UCSD-AML1 (cell line): Measurements from ENCODE around the gene DUSP21.
"Not testable (repeated sequence)": the region's sequence is repeated elsewhere in the genome, so short reads cannot be mapped to it uniquely, and the experiment has no call there.

ENCODE experiments used
- DNase-seq: peaks from one replicate; lab custom pipeline; 2025; ENCODE audit not compliant: unreplicated experiment; lab: John Stamatoyannopoulos, UW

Gene DUSP21

GRCh38 chrX:44875185-44875489 is 31.3 kb downstream of the DUSP21 start:
- no peak for DNase-seq

GRCh38 chrX:44876086-44876485 is 32.3 kb downstream of the DUSP21 start:
- no peak for DNase-seq

DNA sequence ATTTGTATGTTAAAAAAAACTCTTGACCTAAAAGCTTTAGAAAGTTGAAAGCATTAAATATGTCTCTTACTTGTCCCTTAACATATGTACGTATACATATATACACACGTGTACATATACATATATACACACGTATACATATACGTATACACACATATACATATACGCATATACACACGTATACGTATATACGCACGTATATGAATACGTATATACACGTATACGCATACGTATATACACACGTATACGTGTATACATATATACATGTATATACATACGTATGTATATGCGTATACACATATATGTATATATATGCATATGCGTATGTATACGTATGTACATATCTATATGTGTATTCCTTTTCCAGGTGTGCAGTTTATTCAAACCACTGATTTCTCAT is 32.9 kb downstream of the DUSP21 start:
- DNase-seq = no peak

DNA sequence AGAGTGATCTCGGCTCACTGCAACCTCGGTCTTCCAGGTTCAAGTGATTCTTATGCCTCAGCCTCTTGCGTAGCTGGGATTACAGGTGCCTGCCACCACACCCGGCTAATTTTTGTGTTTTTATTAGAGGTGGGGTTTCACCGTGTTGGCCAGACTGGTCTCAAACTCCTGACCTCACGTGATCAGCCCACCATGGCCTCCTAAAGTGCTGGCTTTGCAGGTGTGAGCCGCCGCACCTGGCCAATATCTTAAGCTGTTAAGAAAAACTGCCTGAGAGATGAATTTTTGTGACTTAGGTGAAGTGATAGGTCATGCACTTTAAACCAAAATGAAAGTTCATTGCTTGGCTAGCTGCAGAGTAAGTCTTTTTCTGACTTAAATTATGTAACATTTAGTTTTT is 35.0 kb downstream of the DUSP21 start:
- DNase-seq = no peak

DNA sequence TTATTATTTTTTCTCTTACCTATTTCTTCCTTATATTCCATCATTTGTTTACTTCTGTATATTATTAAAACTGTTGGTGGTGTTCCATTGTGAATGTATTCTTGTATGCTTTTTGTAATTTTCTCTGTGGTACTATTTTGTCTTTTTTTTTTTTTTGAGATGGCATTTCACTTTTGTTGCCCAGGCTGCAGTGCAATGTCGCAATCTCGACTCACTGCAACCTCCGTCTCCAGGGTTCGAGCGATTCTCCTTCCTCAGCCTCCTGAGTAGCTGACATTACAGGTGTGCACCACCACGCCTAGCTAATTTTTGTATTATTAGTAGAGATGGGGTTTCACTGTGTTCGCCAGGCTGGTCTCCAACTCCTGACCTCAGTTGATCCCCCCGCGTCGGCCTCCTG is 37.7 kb downstream of the DUSP21 start:
- DNase-seq = no peak

DNA sequence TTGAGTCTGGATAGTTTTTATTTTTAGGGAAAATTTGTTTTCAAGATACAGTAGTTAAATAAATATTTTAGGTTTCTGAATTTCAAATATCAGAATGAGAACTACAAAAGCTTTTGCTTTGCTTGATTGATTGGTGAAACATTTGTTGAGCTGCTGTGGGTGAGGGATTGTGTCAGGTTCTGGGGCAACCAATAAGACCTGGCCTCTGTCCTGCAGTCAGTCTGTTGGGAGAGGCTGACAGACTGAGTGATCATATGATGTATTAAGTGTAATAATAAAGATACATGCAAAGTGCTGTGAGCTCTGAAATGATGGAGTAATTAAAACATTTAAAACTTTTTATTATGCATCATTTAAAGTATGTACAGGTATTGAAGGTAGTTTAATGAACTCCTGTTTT is 38.8 kb downstream of the DUSP21 start:
- no peak for DNase-seq

GRCh38 chrX:44884944-44885343 is 41.1 kb downstream of the DUSP21 start:
- DNase-seq = no peak

- no peak for DNase-seq
Observed at GRCh38 chrX:44889824-44890223, 46.0 kb downstream of the DUSP21 start.

DNA sequence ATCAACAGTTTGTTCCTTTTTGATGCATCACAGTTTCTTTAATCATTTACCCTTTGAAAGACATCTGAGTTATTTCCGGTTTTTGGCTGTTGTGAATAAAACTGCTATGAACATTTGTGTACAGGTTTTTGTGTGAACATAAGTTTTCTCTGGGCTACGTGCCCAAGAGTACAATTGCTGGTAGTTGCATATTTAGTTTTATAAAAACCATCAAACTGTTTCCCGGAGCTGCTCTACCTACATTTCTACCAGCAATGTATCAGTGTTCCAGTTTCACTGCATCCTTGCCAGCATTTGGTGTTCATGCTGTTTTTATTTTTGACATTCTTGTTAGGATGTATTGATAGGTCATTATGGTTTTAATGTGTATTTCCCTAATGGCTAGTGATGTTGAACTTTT is 46.4 kb downstream of the DUSP21 start:
- DNase-seq = no peak

- not testable (repeated sequence) for DNase-seq
Observed at GRCh38 chrX:44890687-44891086, 46.9 kb downstream of the DUSP21 start.

DNA sequence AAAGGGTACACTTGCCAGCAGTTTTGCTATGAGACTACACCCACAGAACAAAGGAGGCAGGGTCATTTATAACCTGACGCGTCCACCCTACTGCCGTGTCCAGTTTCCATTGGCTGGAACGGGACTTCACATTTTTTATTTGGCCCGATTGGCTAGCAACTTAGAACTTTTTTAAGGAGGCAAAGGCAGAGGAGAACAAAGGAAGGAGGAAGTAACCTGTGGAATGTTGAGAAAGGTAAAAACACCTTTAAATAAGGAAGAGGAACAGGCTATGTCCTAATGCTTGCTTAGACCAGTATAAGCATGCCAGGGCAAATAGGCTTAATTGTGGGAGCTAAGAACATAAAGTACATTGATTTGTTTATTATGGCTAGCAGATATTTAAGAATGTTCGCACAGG is 47.8 kb downstream of the DUSP21 start:
- no peak for DNase-seq
